IPS-20b (cell line): ENCODE results near the gene YIPF5.

Experiments used
- H3K27ac ChIP-seq: one replicate; pipeline ENCODE4 v1.5.1; 2013; ENCODE audit warnings: low read length
- H3K27me3 ChIP-seq: 2 replicates; pipeline ENCODE4 v1.6.1; 2013; ENCODE audit warnings: mild to moderate bottlenecking, low read length, inconsistent platforms; ENCODE audit not compliant: insufficient read depth
- H3K36me3 ChIP-seq: 2 replicates; pipeline ENCODE4 v1.6.1; 2013; ENCODE audit warnings: low read depth, mild to moderate bottlenecking, inconsistent platforms, low read length, moderate library complexity; ENCODE audit not compliant: insufficient read depth
- H3K4me1 ChIP-seq: 2 replicates; pipeline ENCODE4 v1.6.1; 2013; ENCODE audit warnings: mild to moderate bottlenecking, control low read depth, inconsistent platforms, low read length, moderate library complexity; ENCODE audit not compliant: insufficient read depth
- H3K4me3 ChIP-seq: 2 replicates; pipeline ENCODE4 v1.5.1; 2013; ENCODE audit warnings: mild to moderate bottlenecking, low read length, inconsistent platforms
- H3K9ac ChIP-seq: 2 replicates; pipeline ENCODE4 v1.6.1; 2013; ENCODE audit warnings: low read depth, mild to moderate bottlenecking, inconsistent platforms, low read length, moderate library complexity
- H3K9me3 ChIP-seq: 2 replicates; pipeline ENCODE4 v1.6.1; 2013; ENCODE audit warnings: mild to moderate bottlenecking, low read depth, low read length, inconsistent platforms; ENCODE audit not compliant: insufficient read depth

The YIPF5 gene

GRCh38 chr5:144120661-144121180 lies 49.7 kb downstream of the YIPF5 start:
- Histone ChIP-seq H3K27me3 (no peaks in the 10 kb centered on the region), H3K4me1 (peaks cover 8% of the 10 kb centered on the region; the same call in 1 of the 2 replicates), H3K27ac (no peak overlapping the region), H3K9me3 (no peaks in the 10 kb centered on the region), H3K9ac (no peak overlapping the region), H3K4me3 (no peak overlapping the region), H3K36me3 (no peaks in the 10 kb centered on the region)

GRCh38 chr5:144117412-144117811 lies 53.0 kb downstream of the YIPF5 start:
- H3K36me3 ChIP-seq, result no peaks in the 10 kb centered on the region
- no peaks in the 10 kb centered on the region for H3K4me1 ChIP-seq
- no peak overlapping the region for H3K9ac ChIP-seq
- no peaks in the 10 kb centered on the region for H3K27me3 ChIP-seq
- H3K9me3 ChIP-seq, result no peaks in the 10 kb centered on the region
- H3K4me3 ChIP-seq, result no peak overlapping the region
- no peak overlapping the region for H3K27ac ChIP-seq

GRCh38 chr5:144114571-144114970 lies 55.9 kb downstream of the YIPF5 start:
- H3K9me3 ChIP-seq, result no peaks in the 10 kb centered on the region

More at GRCh38 chr5:144114571-144114970, 55.9 kb downstream of the YIPF5 start:
- Histone ChIP-seq H3K4me3 (no peak overlapping the region), H3K9ac (no peak overlapping the region), H3K4me1 (no peaks in the 10 kb centered on the region), H3K36me3 (no peaks in the 10 kb centered on the region), H3K27me3 (no peaks in the 10 kb centered on the region), H3K27ac (no peak overlapping the region)
